HEK293 (cell line): ENCODE measurements around the gene RIC8A.

ENCODE experiments used
- CTCF ChIA-PET: fragments of 350-600 bp; formaldehyde crosslinking; extraction: SDS; loops from one replicate; lab custom pipeline; 2021; ENCODE audit warnings: antibody characterized with exemption; lab: Yijun Ruan, JAX
- POLR2A ChIA-PET: fragments of 300-600 bp; formaldehyde crosslinking; extraction: SDS; loops from one replicate; lab custom pipeline; 2020; ENCODE audit warnings: antibody characterized with exemption, inconsistent platforms; lab: Yijun Ruan, JAX
- H3K27ac ChIP-seq: fragments of 200-500 bp; sonication (Bioruptor generic); 2 replicates; pipeline ENCODE4 v1.5.1; 2014; ENCODE audit warnings: low read depth, low read length, control low read depth, inconsistent platforms; ENCODE audit errors: extremely low read depth
- H3K36me3 ChIP-seq, 2 experiments: fragments of 200-500 bp in 1 of 2; sonication (Bioruptor generic) in 1 of 2; 1 replicate in 1 of 2; 2 replicates in 1 of 2; pipeline ENCODE4 v1.5.1; 2014 to 2017; ENCODE audit warnings: inconsistent platforms in 2 of 2, low read length in 2 of 2; ENCODE audit not compliant: control insufficient read depth in 2 of 2, insufficient read depth in 1 of 2
- H3K4me1 ChIP-seq: fragments of 200-500 bp; sonication (Bioruptor generic); 2 replicates; pipeline ENCODE4 v1.5.1; 2014; ENCODE audit warnings: mild to moderate bottlenecking, low read length, inconsistent platforms; ENCODE audit not compliant: control insufficient read depth, insufficient read depth
- H3K4me3 ChIP-seq: 2 replicates; pipeline ENCODE4 v1.5.1; 2011; ENCODE audit warnings: low read depth, mild to moderate bottlenecking, control low read depth, low read length, moderate library complexity
- H3K9me3 ChIP-seq: fragments of 200-500 bp; sonication (Bioruptor generic); 2 replicates; pipeline ENCODE4 v1.5.1; 2014; ENCODE audit warnings: low read depth, low read length, inconsistent platforms; ENCODE audit not compliant: control insufficient read depth, insufficient read depth
- FEZF1 ChIP-seq: fragments of 450-650 bp; formaldehyde crosslinking; IDR thresholded peaks from 2 replicates; pipeline ENCODE4 v1.5.1; 2016; ENCODE audit warnings: missing biosample characterization, missing genetic modification characterization
- KLF17 ChIP-seq: fragments of 450-650 bp; formaldehyde crosslinking; IDR thresholded peaks from 2 replicates; pipeline ENCODE4 v1.5.1; 2016; ENCODE audit warnings: missing biosample characterization, missing genetic modification characterization
- KLF9 ChIP-seq: fragments of 450-650 bp; formaldehyde crosslinking; IDR thresholded peaks from 2 replicates; pipeline ENCODE4 v1.5.1; 2016; ENCODE audit warnings: missing biosample characterization, missing genetic modification characterization, low read depth
- YY1 ChIP-seq: fragments of 450-650 bp; formaldehyde crosslinking; IDR thresholded peaks from 2 replicates; pipeline ENCODE4 v1.5.1; 2018; ENCODE audit warnings: missing biosample characterization, missing genetic modification characterization
- ZBTB26 ChIP-seq: fragments of 450-650 bp; formaldehyde crosslinking; optimal IDR thresholded peaks from 2 replicates; pipeline ENCODE3; 2016; ENCODE audit warnings: missing biosample characterization, mild to moderate bottlenecking, missing genetic modification characterization
- ZNF114 ChIP-seq: fragments of 450-650 bp; formaldehyde crosslinking; IDR thresholded peaks from 2 replicates; pipeline ENCODE4 v1.5.0; 2017; ENCODE audit warnings: missing biosample characterization, missing genetic modification characterization
- ZNF121 ChIP-seq: fragments of 450-650 bp; formaldehyde crosslinking; IDR thresholded peaks from 2 replicates; pipeline ENCODE4 v1.5.1; 2016; ENCODE audit warnings: missing biosample characterization, missing genetic modification characterization
- ZNF311 ChIP-seq: fragments of 450-650 bp; formaldehyde crosslinking; IDR thresholded peaks from 2 replicates; pipeline ENCODE4 v1.5.1; 2017; ENCODE audit warnings: missing biosample characterization, missing genetic modification characterization, borderline replicate concordance
- ZNF37A ChIP-seq: fragments of 450-650 bp; IDR thresholded peaks from 2 replicates; pipeline ENCODE4 v1.5.1; 2018; ENCODE audit warnings: missing biosample characterization, missing genetic modification characterization
- ZNF394 ChIP-seq: fragments of 450-650 bp; formaldehyde crosslinking; IDR thresholded peaks from 2 replicates; pipeline ENCODE4 v1.5.1; 2016; ENCODE audit warnings: missing biosample characterization, missing genetic modification characterization, mild to moderate bottlenecking, moderate library complexity, borderline replicate concordance
- ZNF473 ChIP-seq: fragments of 450-650 bp; formaldehyde crosslinking; IDR thresholded peaks from 2 replicates; pipeline ENCODE4 v1.5.1; 2017; ENCODE audit warnings: missing biosample characterization, missing genetic modification characterization
- ZNF488 ChIP-seq: fragments of 450-650 bp; formaldehyde crosslinking; IDR thresholded peaks from 2 replicates; pipeline ENCODE4 v1.5.1; 2016; ENCODE audit warnings: missing biosample characterization, missing genetic modification characterization
- ZNF521 ChIP-seq: fragments of 450-650 bp; formaldehyde crosslinking; IDR thresholded peaks from 2 replicates; pipeline ENCODE4 v1.5.1; 2017; ENCODE audit warnings: missing biosample characterization, mild to moderate bottlenecking, missing genetic modification characterization
- ZNF76 ChIP-seq: fragments of 450-650 bp; formaldehyde crosslinking; IDR thresholded peaks from 2 replicates; pipeline ENCODE4; 2016; ENCODE audit warnings: low read depth, missing biosample characterization, missing genetic modification characterization, borderline replicate concordance
- ZNF777 ChIP-seq: fragments of 450-650 bp; formaldehyde crosslinking; IDR thresholded peaks from 2 replicates; pipeline ENCODE4 v1.5.1; 2017; ENCODE audit warnings: missing biosample characterization, missing genetic modification characterization, borderline replicate concordance
- ZNF830 ChIP-seq: fragments of 450-650 bp; IDR thresholded peaks from 2 replicates; pipeline ENCODE4 v1.5.0; 2018; ENCODE audit warnings: missing biosample characterization, missing genetic modification characterization, low read depth, mild to moderate bottlenecking, moderate library complexity
- TF ChIP-seq, protein P1 (sequence below): fragments of 450-650 bp; formaldehyde crosslinking; IDR thresholded peaks from 2 replicates; pipeline ENCODE4 v1.5.1; 2016; ENCODE audit warnings: missing biosample characterization, missing genetic modification characterization
- TF ChIP-seq, protein P2 (sequence below): fragments of 450-650 bp; formaldehyde crosslinking; IDR thresholded peaks from 2 replicates; pipeline ENCODE4 v1.5.1; 2016; ENCODE audit warnings: missing biosample characterization, missing genetic modification characterization

RIC8A gene

DNA sequence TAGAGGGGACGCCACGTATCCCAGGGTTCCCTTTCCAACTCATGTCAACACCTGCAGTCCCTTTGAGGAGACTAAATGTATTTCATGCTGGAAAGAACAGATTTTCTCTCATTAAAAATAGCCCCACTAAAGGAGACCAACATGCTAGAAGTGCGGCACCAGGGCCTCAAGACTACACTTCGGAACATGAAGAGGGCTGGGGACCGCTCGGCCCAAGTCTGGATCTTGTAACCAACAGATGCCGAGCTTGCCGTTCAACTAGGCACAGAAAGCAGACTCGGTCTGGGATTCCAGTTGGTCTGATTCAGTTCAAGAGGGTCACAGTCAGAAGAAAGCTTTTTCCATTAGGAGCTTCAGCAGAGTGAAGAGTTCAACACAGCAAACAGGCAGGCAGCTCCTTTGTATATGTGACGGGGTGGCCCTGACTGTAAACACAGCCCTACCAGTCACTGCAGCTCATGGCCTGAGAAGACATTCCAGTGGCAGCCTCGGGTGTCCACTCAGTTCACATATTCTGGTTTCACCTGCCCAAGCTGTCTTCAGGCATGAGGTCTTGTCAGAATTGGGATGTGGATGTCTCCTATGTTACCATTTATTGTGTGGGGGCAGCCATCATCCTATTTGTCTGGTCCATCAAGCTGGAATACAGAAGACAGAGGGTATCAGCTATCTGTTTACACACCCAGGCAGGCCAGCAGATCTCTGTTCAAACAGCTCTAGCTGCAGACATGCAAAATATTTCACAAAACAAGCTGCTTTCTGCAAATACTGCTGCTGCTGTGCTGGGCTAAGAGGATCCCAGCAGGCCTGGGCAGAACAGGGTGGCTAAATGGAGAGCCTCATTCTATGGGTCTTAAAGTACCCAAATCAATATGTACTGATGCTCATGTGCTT lies 8.8 kb downstream of the RIC8A start:
- Histone ChIP-seq H3K9me3 (no peaks in the 10 kb centered on the region), H3K4me3 (no peak overlapping the region), H3K4me1 (no peaks in the 10 kb centered on the region), H3K27ac (no peak overlapping the region), H3K36me3 (peaks cover 0 to 73% of the 10 kb centered on the region in 2 experiments; a peak in 1 of 3 replicates)
- POLR2A ChIA-PET, result interaction anchor here (0.6 to 2.7 kb wide), 5 partner anchors 9 to 588 kb away, joined by 3 to 22 read pairs (median 3); partner anchors contain the start of genes BET1L and RIC8A
- no peak for TF ChIP-seq KLF9 (tag by site-specific recombination)
- TF ChIP-seq ZNF114 (tag by site-specific recombination), result no peak
- TF ChIP-seq ZNF76 (tag by site-specific recombination), result no peak
- TF ChIP-seq KLF17 (tag by site-specific recombination), result no peak
- TF ChIP-seq, protein P1, sequence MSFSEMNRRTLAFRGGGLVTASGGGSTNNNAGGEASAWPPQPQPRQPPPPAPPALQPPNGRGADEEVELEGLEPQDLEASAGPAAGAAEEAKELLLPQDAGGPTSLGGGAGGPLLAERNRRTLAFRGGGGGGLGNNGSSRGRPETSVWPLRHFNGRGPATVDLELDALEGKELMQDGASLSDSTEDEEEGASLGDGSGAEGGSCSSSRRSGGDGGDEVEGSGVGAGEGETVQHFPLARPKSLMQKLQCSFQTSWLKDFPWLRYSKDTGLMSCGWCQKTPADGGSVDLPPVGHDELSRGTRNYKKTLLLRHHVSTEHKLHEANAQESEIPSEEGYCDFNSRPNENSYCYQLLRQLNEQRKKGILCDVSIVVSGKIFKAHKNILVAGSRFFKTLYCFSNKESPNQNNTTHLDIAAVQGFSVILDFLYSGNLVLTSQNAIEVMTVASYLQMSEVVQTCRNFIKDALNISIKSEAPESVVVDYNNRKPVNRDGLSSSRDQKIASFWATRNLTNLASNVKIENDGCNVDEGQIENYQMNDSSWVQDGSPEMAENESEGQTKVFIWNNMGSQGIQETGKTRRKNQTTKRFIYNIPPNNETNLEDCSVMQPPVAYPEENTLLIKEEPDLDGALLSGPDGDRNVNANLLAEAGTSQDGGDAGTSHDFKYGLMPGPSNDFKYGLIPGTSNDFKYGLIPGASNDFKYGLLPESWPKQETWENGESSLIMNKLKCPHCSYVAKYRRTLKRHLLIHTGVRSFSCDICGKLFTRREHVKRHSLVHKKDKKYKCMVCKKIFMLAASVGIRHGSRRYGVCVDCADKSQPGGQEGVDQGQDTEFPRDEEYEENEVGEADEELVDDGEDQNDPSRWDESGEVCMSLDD (tag by site-specific recombination), result no peak
- no peak for TF ChIP-seq ZBTB26 (tag by site-specific recombination)
- no peak for TF ChIP-seq YY1
- TF ChIP-seq ZNF37A, result no peak
- TF ChIP-seq ZNF488, result no peak
- no peak for TF ChIP-seq ZNF830 (tag by site-specific recombination)
- no peak for TF ChIP-seq ZNF121
- TF ChIP-seq, protein P2, sequence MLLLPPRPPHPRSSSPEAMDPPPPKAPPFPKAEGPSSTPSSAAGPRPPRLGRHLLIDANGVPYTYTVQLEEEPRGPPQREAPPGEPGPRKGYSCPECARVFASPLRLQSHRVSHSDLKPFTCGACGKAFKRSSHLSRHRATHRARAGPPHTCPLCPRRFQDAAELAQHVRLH (tag by site-specific recombination), result no peak
- TF ChIP-seq FEZF1, result no peak
- no peak for TF ChIP-seq ZNF473 (tag by site-specific recombination)
- no peak for TF ChIP-seq ZNF394 (tag by site-specific recombination)
- no peak for TF ChIP-seq ZNF777 (tag by site-specific recombination)
- CTCF ChIA-PET, result interaction anchor here (1.0 to 1.6 kb wide), 2 partner anchors 19 to 34 kb away, joined by 3 to 10 read pairs; no protein-coding TSS in a partner anchor

DNA sequence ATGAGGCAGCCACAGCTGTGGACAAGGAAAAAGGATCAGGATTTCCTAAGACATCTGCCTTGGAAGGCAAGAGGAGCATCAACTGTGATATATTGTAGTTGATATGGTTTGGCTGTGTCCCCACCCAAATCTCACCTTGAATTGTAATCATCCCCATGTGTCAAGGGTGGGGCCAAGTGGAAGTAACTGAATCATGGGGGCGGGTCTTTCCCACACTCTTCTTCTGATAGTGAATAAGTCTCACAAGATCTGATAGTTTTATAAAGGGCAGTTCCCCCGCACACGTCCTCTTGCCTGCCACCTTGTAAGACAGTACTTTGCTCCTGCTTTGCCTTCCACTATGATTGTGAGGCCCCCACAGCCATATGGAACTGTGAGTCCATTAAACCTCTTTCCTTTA lies 10.2 kb downstream of the RIC8A start:
- H3K27ac ChIP-seq, result no peak overlapping the region
- peaks cover 0 to 72% of the 10 kb centered on the region in 2 experiments; a peak in 1 of 3 replicates for H3K36me3 ChIP-seq
- TF ChIP-seq ZNF521 (tag by site-specific recombination) (no peak), ZNF311 (tag by site-specific recombination) (no peak)
- POLR2A ChIA-PET, result interaction anchor here (1.0 to 2.7 kb wide), 4 partner anchors 9 to 11 kb away, joined by 3 to 22 read pairs (median 6); partner anchors contain the start of genes BET1L and RIC8A
- H3K9me3 ChIP-seq, result no peaks in the 10 kb centered on the region
- CTCF ChIA-PET, result interaction anchor here (1.0 kb wide), 1 partner anchor 17 kb away, joined by 3 read pairs; no protein-coding TSS in a partner anchor
- H3K4me3 ChIP-seq, result no peak overlapping the region
- no peaks in the 10 kb centered on the region for H3K4me1 ChIP-seq
